T47D (cell line): Measurements from ENCODE around the gene KCNH2.

Source experiments
- DNase-seq, 2 experiments: peaks; one replicate each; pipeline versions ENCODE4 v3.0.0 to v3.0.0-alpha.2; 2011 to 2012; ENCODE audit warnings: low read depth in 1 of 2, low spot score in 1 of 2
- JUND ChIP-seq: IDR thresholded peaks from 2 replicates; pipeline ENCODE4 v1.6.1; 2012; ENCODE audit warnings: low read depth
- in situ Hi-C: cut with HindIII; loops from 2 replicates; pipeline ENCODE4 v1.10.0; 2016; ENCODE audit warnings: low sequenced_read_pairs, low pct_unique_long_range_greater_than_20kb

KCNH2 gene

DNA sequence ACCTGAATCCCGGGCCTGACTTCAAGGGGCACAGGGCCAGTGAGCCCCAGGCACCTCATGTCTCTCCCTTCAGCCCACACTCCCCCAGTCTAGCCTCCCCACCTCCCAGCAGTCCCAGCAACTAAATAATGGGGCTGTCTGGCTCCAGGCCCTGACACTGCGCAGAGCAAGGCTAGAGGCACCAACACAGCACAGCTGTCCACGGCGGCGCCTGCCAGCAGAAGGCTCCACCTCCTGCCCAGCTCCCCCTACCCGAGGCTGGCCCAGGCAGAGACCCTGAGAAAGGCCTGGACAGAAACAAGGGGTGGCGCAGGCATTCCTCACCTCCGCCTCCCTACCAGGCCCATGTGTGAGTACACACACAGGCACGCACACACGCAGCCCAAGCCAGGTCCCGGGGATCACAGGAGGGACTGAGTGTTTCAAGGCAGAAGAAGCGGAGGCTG lies 6.1 kb downstream of the KCNH2 start:
- no peak for DNase-seq
- TF ChIP-seq JUND = no peak
- in situ Hi-C loops = no loop called here

DNA sequence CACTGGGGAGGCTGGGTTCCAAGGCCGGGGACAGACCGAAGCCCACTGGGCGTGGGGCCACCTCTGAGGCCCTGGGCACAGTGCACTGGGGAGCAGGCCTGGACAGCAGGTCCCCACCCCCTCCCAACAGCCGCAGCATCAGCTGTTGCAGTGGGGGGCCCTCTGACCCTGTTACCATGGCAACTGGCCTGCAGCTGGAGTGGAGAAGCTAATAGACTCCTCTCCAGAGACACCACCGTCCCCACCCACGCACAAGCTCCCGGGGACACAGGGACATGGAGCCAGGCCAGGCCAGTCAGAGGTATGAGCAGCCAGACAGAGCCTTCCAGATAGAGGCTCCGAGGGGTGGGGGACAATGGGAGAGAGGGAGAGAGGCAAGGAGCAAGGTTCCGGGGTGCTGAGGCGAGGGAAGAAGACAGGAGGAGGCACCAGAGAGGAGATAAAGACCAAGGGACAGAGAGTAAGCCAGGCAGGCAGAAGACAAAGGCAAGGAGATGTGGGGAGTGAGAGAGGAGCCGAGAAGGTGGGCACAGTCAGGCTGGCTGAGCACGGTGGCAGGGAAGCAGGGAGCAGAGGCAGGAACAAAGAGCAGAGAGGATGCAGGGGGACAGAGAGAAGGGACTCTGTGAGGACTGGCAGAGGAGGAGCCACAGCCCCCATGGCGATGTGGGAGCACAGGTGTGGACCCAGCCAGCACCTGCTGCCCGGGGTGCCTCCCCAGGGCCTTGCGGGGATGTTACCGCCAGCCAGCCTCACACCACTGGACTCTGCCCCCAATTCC lies 6.7 kb downstream of the KCNH2 start:
- no peak for TF ChIP-seq JUND
- in situ Hi-C loops = no loop called here
- DNase-seq = no peak

DNA sequence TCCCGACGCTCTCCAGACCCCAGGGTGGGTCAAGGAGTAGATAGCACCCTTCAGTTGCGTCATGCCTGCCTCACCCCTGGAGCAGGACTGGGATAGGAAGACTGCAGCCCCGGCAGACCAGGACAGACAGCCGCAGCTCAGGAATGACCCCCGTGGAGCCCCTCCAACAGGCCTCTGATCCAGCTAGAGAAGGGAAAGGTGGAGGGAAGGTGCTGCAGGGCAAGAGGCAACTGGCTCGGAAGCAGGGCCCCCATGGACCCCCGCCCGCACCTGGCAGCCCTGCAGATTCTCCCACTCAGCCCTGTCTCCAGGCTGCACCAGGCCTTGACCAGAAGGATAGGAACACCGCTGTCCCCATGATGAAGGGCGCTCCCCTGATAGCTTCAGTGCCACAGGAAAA lies 7.7 kb downstream of the KCNH2 start:
- no peak for DNase-seq
- in situ Hi-C loops = no loop called here
- no peak for TF ChIP-seq JUND

DNA sequence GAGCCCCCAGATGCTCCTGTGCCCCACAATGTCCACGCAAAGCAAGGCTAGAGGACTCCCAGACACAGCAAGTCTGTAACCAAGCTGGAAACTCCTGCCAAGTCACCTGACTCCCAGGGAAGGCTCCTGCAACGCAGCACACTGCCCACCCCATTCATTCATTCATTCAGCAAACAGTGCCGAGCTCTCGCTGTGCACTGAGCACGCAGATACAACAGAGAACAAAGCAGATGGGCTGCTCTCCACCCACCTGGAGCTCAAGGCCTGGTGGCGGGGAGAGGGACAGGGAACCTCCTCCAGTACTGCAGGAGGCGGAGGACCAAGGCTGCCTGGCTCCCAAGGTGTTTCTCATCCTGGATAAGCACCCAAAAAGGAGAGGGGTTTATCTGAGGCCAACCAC lies 8.6 kb downstream of the KCNH2 start:
- no peak for DNase-seq
- in situ Hi-C loops = no loop called here
- TF ChIP-seq JUND = no peak

DNA sequence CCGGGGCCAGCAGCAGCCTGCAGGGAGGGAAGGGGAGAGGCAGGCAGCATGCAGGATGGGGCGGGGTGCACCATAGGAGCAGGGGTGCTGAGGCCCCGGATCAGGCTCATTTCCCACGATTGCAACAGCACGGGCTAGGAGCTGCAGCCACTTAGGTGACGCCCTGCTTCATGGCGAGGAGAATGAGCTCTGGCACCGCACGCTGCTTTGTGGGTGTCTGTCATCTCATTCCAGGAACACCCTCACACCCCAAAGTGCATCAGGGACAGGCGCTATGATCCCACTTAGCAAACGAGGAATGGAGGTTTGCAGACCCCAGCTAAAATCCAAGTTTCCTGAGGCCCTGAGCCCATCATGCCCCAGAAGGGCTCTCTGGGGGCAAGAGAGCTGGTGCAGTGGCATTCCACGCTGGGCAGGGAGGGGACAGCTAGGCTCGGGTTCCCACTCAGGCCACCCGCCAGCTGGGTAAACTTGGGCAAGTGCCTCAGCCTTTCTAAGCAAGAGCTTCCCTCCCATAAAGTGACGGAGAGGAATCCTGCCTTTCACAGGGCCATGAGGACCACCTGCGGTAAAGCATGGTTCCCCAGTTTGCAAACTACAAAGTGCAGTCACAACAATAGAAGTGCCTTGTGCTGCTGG lies 9.3 kb downstream of the KCNH2 start:
- in situ Hi-C loops = no loop called here
- no peak for DNase-seq
- TF ChIP-seq JUND = no peak

DNA sequence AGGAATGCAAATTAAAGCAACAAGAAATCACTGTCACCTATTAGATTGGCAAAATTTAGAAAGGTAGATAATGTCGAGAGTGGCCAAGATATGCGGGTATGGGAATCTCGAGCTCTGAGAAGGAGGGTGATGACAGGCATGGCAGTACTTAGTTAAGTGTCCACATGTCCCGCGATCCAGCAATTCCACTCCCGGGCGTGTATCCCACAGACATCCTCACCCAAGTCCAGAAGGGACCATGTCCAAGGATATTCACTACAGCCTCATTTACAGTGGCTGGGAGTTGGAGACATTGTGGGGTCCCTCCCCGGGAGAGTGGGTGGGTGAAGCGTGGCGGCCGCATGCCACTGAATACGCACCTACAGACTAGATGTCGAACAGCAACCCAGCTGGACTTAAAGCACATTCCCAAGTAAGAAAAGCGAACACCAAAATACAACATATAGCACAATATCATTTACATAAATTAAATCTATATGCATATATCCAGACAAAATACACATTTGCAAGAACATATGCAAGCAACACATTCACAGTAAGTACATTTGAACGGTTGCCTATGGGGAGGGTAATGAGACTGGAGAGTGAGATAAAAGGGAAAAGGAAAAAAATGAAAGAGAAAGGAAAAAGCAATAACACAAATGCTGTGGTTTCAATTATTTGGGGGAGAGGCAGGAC lies 9.9 kb downstream of the KCNH2 start:
- TF ChIP-seq JUND = no peak
- in situ Hi-C loops = no loop called here

DNA sequence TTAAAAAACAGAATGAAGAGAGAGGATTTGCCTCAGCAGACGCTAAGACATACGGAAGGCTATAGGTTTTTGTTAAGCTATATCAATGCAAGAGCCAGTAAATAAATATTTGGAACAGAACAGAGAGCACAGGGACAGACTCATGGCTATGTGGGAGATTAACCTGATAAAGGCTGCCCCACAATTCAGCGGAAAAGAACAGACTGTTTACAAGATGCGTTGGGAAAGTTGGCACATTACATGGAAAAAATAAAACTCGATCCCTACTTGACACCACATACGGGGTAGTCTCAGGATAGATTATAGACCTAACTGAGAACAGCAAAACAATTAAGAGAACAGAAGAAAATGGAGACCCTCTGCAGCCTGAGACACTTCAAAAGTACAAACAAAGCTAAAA lies 10.8 kb downstream of the KCNH2 start:
- in situ Hi-C loops = no loop called here
- no peak for TF ChIP-seq JUND
- DNase-seq = no peak

More for the DNA sequence above, 9.9 kb downstream of the KCNH2 start:
- no peak for DNase-seq

DNA sequence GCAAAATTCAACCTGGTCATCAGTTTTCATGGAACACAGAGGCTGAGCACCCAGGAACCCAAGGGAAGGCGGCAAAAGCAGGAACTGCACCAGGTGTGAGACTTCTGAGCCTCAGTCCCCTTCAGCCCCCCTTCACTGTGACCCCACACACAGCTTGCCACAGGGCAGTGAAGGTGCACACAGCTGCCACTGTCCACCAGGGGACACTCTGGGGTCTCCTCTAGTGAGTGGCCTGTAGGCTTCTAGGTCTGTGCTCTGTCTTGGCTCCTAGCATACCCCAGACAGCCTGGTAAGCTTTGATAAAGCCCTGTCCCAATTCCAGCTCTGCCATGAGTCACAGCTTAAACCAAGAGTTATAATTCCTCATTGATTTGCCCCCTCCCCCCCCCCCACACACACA lies 12.1 kb downstream of the KCNH2 start:
- in situ Hi-C loops = no loop called here
- no peak for DNase-seq
- no peak for TF ChIP-seq JUND

DNA sequence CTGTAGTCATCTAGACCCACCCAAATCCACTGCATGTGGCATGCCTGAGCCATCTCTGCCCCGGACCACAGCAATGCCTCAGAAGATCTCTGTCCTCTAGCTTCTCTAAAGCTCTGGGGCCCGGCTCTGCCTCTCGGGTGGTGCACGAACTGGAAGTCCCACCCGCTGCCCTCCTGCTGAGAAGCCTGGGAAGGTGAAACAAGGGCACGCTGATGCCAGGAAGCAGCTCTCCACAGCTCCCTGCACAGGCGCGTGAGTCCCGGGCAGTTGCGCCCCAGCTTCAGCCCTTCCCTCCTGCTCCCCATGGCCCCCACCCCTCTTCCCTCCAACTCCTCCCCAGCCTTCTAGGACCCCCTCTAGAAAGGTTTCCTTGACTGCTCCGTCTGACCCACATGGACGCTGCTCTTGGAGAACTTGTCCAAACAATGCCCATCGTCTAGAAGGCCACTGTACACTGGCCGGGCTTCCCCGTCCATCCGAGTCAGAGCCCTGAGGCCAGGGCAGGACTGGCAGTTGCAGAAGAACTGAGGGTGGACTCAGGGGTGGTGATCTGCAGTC lies 12.8 kb downstream of the KCNH2 start:
- in situ Hi-C loops = no loop called here
- no peak for DNase-seq

DNA sequence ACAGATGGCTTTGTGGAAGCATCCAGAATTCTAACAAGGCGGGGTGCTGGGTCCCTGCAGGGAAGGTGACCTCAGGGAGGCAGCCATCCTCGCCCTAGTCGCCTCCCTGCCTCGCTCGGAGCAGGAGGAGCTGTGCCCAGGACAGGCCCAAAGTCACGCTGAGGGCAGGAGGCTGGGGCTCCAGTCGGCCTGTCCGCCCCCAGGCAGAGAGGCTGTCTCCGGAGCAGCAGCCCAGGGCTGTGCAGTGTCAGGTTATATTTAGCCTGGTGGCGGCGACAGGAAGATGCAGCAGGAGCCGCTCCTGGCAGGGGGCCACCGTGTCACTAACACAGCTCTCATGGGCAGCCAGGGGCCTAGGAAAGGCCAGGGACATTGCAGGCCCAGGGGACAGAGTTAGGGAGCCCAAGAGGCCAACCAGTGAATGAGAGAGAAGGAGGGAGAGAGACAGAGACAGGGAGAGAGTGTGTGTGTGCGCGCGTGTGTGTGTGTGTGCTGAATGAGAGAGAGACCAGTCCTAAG lies 13.5 kb downstream of the KCNH2 start:
- in situ Hi-C loops = no loop called here
- DNase-seq = peak in 1 of 2 experiments; percentile 33
- TF ChIP-seq JUND = no peak

More for the DNA sequence above, 12.8 kb downstream of the KCNH2 start:
- no peak for TF ChIP-seq JUND

DNA sequence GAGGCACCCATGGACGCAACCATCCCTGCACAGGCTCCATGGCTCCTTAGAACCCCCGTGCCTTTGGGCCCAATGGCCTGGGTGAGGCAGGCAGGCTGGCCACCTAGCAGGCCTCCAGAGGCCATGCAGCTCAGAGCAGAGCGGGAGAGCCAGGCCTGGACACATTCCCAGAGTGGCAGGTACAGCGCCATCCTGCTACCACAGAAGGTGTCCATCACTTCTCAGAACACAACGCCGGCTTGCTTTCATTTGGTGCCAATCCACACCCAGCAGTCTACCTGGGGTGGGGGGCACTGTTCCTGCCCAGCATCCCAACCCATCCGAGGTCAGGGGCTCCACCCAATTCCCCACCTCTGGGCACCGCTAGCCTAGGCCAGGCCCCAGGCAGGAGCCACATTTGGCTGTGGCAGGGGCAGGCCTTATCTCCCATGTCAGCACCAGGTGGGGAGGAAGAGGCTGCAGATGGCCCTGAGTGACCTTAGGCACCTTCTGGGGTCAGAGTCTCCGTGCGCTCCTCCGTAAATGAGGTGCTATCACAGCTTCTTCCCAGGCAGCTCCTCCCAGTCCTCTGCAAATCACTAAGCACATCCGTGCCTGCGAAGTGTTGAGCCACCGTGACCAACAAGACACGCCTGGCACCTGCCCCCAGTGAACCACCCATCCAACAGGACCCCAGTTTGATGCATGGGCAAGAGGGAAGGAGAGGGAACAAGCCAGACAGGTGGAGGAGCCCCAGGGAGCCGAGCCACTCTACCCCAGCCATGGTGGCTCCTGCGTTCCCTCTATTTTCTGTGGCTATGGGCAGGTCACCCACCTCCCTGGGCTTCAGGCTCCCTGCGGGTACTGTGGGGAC lies 14.2 kb downstream of the KCNH2 start:
- TF ChIP-seq JUND = no peak
- DNase-seq = no peak
- in situ Hi-C loops = no loop called here
